Embryonic facial prominence (tissue), 1 donor: ENCODE results near the gene SCARB2.

Source experiments
- DNase-seq: peaks from one replicate; pipeline ENCODE4 v3.0.0-alpha.2; 2016; ENCODE audit errors: extremely low spot score

SCARB2 gene

GRCh38 chr4:76226418-76226817, 12.8 kb upstream of the SCARB2 start:
- DNase-seq = no peak

GRCh38 chr4:76224171-76224570, 10.5 kb upstream of the SCARB2 start:
- no peak for DNase-seq

GRCh38 chr4:76219299-76220055, 5.9 kb upstream of the SCARB2 start:
- DNase-seq = no peak

- DNase-seq = no peak
Observed at GRCh38 chr4:76216975-76217814, 3.6 kb upstream of the SCARB2 start.

- no peak for DNase-seq
Observed at GRCh38 chr4:76216524-76216923, 2.9 kb upstream of the SCARB2 start.

- no peak for DNase-seq
Observed at GRCh38 chr4:76215077-76215476, 1.5 kb upstream of the SCARB2 start.

- DNase-seq = no peak
Observed at GRCh38 chr4:76214177-76214675, 602 bp upstream of the SCARB2 start.

GRCh38 chr4:76212851-76213414, 691 bp downstream of the SCARB2 start:
- no peak for DNase-seq

GRCh38 chr4:76211769-76212708, 1.6 kb downstream of the SCARB2 start:
- DNase-seq = no peak

- DNase-seq = no peak
Observed at GRCh38 chr4:76210452-76210851, 3.2 kb downstream of the SCARB2 start.

- DNase-seq = no peak
Observed at GRCh38 chr4:76209881-76210280, 3.7 kb downstream of the SCARB2 start.

- DNase-seq = no peak
Observed at GRCh38 chr4:76208005-76208765, 5.4 kb downstream of the SCARB2 start.

GRCh38 chr4:76207549-76207948, 6.1 kb downstream of the SCARB2 start:
- no peak for DNase-seq

- DNase-seq = no peak
Observed at GRCh38 chr4:76206222-76206942, 7.2 kb downstream of the SCARB2 start.

GRCh38 chr4:76205476-76205875, 8.1 kb downstream of the SCARB2 start:
- no peak for DNase-seq

GRCh38 chr4:76204936-76205335, 8.7 kb downstream of the SCARB2 start:
- no peak for DNase-seq

- no peak for DNase-seq
Observed at GRCh38 chr4:76203541-76203940, 10.1 kb downstream of the SCARB2 start.

GRCh38 chr4:76201276-76201675, 12.3 kb downstream of the SCARB2 start:
- DNase-seq = no peak

GRCh38 chr4:76200771-76201231, 12.8 kb downstream of the SCARB2 start:
- no peak for DNase-seq

GRCh38 chr4:76199664-76200211, 13.9 kb downstream of the SCARB2 start:
- no peak for DNase-seq
